Chondrocyte (in vitro differentiated cells): ENCODE data around the gene CAPN8. TPM values are rescaled to one million over a fixed set of nuclear protein-coding genes. Genes with fewer than 3 reads are reported as not detected.

Source experiments
- DNase-seq: peaks from one replicate; pipeline ENCODE4 v3.0.0; 2021; ENCODE audit warnings: mixed read lengths, low spot score
- H3K27ac Mint-ChIP-seq: one replicate; pipeline ENCODE4 v1.8.0; 2021; ENCODE audit warnings: mild to moderate bottlenecking, moderate library complexity, mixed read lengths; ENCODE audit not compliant: unreplicated experiment
- H3K27me3 Mint-ChIP-seq: 2 replicates; pipeline ENCODE4 v1.8.0; 2021; ENCODE audit warnings: low read depth, mixed read lengths
- H3K36me3 Mint-ChIP-seq: 2 replicates; pipeline ENCODE4 v1.8.0; 2021; ENCODE audit warnings: low read depth, mixed read lengths
- H3K4me1 Mint-ChIP-seq: 2 replicates; pipeline ENCODE4 v1.8.0; 2021; ENCODE audit warnings: low read depth, mild to moderate bottlenecking, mixed read lengths
- H3K4me3 Mint-ChIP-seq: one replicate; pipeline ENCODE4 v1.8.0; 2021; ENCODE audit warnings: mild to moderate bottlenecking, moderate library complexity, mixed read lengths; ENCODE audit not compliant: unreplicated experiment
- H3K9me3 Mint-ChIP-seq: 2 replicates; pipeline ENCODE4 v1.8.0; 2021; ENCODE audit warnings: low read depth, mixed read lengths
- total RNA-seq: library from RNA; stranded (reverse); gene quantifications from 3 replicates; pipeline ENCODE4 v1.2.1, GENCODE V29; 2021
- TF ChIP-seq, protein P1 (sequence below): fragments of 200-600 bp; sonication (generic); IDR thresholded peaks from 2 replicates; pipeline ENCODE4 v1.5.0; 2021; ENCODE audit warnings: antibody characterized with exemption, mild to moderate bottlenecking, moderate library complexity

CAPN8 gene
- total RNA-seq, 1 donor from 2014 or later = not detected

GRCh38 chr1:223700388-223700918, 35.0 kb upstream of the CAPN8 start:
- DNase-seq = no peak
- Mint-ChIP-seq H3K4me3 (peak overlapping the region; percentile 85), H3K27me3 (no peaks in the 10 kb centered on the region), H3K36me3 (no peaks in the 10 kb centered on the region), H3K27ac (peak overlapping the region; percentile 99), H3K9me3 (no peaks in the 10 kb centered on the region), H3K4me1 (peaks cover 79% of the 10 kb centered on the region)
- TF ChIP-seq, protein P1, sequence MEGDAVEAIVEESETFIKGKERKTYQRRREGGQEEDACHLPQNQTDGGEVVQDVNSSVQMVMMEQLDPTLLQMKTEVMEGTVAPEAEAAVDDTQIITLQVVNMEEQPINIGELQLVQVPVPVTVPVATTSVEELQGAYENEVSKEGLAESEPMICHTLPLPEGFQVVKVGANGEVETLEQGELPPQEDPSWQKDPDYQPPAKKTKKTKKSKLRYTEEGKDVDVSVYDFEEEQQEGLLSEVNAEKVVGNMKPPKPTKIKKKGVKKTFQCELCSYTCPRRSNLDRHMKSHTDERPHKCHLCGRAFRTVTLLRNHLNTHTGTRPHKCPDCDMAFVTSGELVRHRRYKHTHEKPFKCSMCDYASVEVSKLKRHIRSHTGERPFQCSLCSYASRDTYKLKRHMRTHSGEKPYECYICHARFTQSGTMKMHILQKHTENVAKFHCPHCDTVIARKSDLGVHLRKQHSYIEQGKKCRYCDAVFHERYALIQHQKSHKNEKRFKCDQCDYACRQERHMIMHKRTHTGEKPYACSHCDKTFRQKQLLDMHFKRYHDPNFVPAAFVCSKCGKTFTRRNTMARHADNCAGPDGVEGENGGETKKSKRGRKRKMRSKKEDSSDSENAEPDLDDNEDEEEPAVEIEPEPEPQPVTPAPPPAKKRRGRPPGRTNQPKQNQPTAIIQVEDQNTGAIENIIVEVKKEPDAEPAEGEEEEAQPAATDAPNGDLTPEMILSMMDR = no peak

- TF ChIP-seq, protein P1 = no peak
- Mint-ChIP-seq H3K9me3 (no peaks in the 10 kb centered on the region), H3K4me3 (no peak overlapping the region), H3K27me3 (no peaks in the 10 kb centered on the region), H3K27ac (peak overlapping the region; percentile 79), H3K36me3 (no peaks in the 10 kb centered on the region), H3K4me1 (peaks cover 40% of the 10 kb centered on the region)
- no peak for DNase-seq
Measured at GRCh38 chr1:223695941-223696340, 30.4 kb upstream of the CAPN8 start.

DNA sequence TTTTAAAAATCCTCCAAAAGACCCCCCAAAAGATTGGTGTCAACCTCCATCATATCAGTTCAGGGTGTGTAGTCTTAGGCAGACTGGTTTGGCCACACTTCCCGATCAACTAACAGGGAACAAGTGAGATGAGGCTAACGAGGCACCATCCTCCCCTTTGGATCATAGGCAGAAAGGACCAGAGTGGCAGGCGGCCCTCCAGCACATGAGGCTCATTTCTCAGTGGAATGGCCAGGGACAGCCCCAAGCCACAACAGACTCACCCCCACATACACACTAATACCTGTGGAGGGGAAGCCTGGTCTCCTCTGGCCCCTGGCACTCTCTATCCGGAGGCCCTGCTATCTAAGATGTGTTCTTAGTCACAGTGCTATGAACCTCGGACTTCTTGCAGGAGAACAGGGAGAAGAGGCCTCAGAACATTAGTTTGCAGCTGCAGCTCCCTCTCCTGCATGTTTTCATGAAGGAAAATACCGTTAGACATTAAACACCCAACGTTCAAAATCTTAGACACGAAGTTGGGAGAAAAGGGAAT, 29.6 kb upstream of the CAPN8 start:
- Mint-ChIP-seq H3K36me3 (no peaks in the 10 kb centered on the region), H3K27me3 (no peaks in the 10 kb centered on the region), H3K4me3 (no peak overlapping the region), H3K4me1 (peaks cover 31% of the 10 kb centered on the region), H3K27ac (no peak overlapping the region), H3K9me3 (no peaks in the 10 kb centered on the region)
- no peak for DNase-seq
- TF ChIP-seq, protein P1 = no peak

- peaks cover 13% of the 10 kb centered on the region for H3K27me3 Mint-ChIP-seq
- H3K27ac Mint-ChIP-seq = no peak overlapping the region
- TF ChIP-seq, protein P1 = no peak
- no peaks in the 10 kb centered on the region for H3K36me3 Mint-ChIP-seq
- no peak overlapping the region for H3K4me3 Mint-ChIP-seq
- DNase-seq = no peak
- H3K9me3 Mint-ChIP-seq = no peaks in the 10 kb centered on the region
- H3K4me1 Mint-ChIP-seq = peaks cover 9% of the 10 kb centered on the region
Measured at GRCh38 chr1:223691121-223691520, 25.6 kb upstream of the CAPN8 start.

DNA sequence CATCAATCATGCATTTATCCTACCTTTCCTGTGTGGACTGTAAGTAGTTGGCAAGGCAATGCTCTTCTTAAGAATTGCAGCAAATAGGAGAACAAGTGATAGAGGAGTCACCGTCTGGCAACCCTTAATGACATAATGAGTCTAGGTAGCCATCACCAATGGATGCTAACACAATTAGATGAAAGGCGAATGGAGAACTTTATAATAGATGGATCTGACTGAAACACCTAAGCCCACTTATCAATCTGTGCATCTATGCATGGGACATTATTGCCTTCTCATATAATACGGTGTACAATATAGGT, 18.9 kb upstream of the CAPN8 start:
- TF ChIP-seq, protein P1 = no peak
- Mint-ChIP-seq H3K9me3 (no peaks in the 10 kb centered on the region), H3K36me3 (no peaks in the 10 kb centered on the region), H3K27me3 (peaks cover 51% of the 10 kb centered on the region), H3K4me3 (no peak overlapping the region), H3K4me1 (no peaks in the 10 kb centered on the region), H3K27ac (no peak overlapping the region)
- no peak for DNase-seq
